Glutamatergic neuron (in vitro differentiated cells): ENCODE results near the gene MSMP. TPM values are rescaled to one million over a fixed set of nuclear protein-coding genes. Genes with fewer than 3 reads are reported as not detected.

ENCODE experiments used
- DNase-seq: peaks from one replicate; pipeline ENCODE4 v3.0.0; 2022
- H3K27ac Mint-ChIP-seq: one replicate; pipeline ENCODE4 v1.8.0; 2020; ENCODE audit warnings: mild to moderate bottlenecking, mixed read lengths, inconsistent platforms; ENCODE audit not compliant: unreplicated experiment
- H3K27me3 Mint-ChIP-seq: one replicate; pipeline ENCODE4 v1.8.0; 2020; ENCODE audit warnings: mild to moderate bottlenecking, moderate library complexity, mixed read lengths, inconsistent platforms; ENCODE audit not compliant: unreplicated experiment
- H3K36me3 Mint-ChIP-seq: one replicate; pipeline ENCODE4 v1.8.0; 2020; ENCODE audit warnings: mild to moderate bottlenecking, mixed read lengths, inconsistent platforms; ENCODE audit not compliant: unreplicated experiment
- H3K4me1 Mint-ChIP-seq: one replicate; pipeline ENCODE4 v1.8.0; 2020; ENCODE audit warnings: mild to moderate bottlenecking, low read depth, mixed read lengths, inconsistent platforms; ENCODE audit not compliant: unreplicated experiment
- H3K4me3 Mint-ChIP-seq: one replicate; pipeline ENCODE4 v1.8.0; 2020; ENCODE audit warnings: mild to moderate bottlenecking, mixed read lengths, inconsistent platforms; ENCODE audit not compliant: unreplicated experiment
- H3K9me3 Mint-ChIP-seq: one replicate; pipeline ENCODE4 v1.8.0; 2020; ENCODE audit warnings: mild to moderate bottlenecking, moderate library complexity, mixed read lengths, inconsistent platforms; ENCODE audit not compliant: unreplicated experiment
- CTCF ChIP-seq: fragments of 200-600 bp; sonication (generic); IDR thresholded peaks from one replicate; pipeline ENCODE4 v1.5.0; 2021; ENCODE audit not compliant: partially characterized antibody, unreplicated experiment
- total RNA-seq: library from RNA; stranded (reverse); fragmentation: NEBNext Ultra II Directional; extraction: Animal tissue kit (Norgen Biotek cat#: 25700); gene quantifications from one replicate; pipeline ENCODE4 v1.2.1, GENCODE V29; 2021; ENCODE audit not compliant: unreplicated experiment

The MSMP gene
- total RNA-seq, 1 donor from 2014 or later, result not detected

GRCh38 chr9:35767458-35767857, 13.4 kb upstream of the MSMP start:
- no peaks in the 10 kb centered on the region for H3K4me1 Mint-ChIP-seq
- no peak overlapping the region for H3K27ac Mint-ChIP-seq
- no peak for TF ChIP-seq CTCF
- no peaks in the 10 kb centered on the region for H3K9me3 Mint-ChIP-seq
- no peaks in the 10 kb centered on the region for H3K36me3 Mint-ChIP-seq
- DNase-seq, result no peak
- no peak overlapping the region for H3K4me3 Mint-ChIP-seq
- no peaks in the 10 kb centered on the region for H3K27me3 Mint-ChIP-seq

DNA sequence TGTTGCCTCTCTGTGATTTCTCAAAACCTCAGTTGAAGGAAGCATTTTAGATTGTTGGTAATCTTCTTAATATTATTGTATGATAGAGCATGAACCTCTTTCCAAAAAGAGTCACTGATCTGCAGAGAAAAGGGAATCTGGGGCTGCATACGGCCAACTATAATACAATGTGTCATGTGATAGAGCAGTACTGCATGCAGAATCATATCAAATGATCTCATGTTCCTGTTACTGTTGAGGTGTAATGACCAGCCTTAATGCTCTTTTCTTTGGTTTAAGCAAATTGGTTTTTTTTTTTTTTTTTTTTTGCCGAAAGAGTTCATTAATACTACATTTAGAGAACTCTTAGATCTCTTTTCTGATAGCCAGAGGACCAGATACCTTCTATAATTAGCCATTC, 12.9 kb upstream of the MSMP start:
- H3K4me1 Mint-ChIP-seq, result no peaks in the 10 kb centered on the region
- H3K36me3 Mint-ChIP-seq, result no peaks in the 10 kb centered on the region
- H3K4me3 Mint-ChIP-seq, result no peak overlapping the region
- no peaks in the 10 kb centered on the region for H3K9me3 Mint-ChIP-seq
- no peak overlapping the region for H3K27ac Mint-ChIP-seq
- DNase-seq, result no peak
- TF ChIP-seq CTCF, result no peak
- no peaks in the 10 kb centered on the region for H3K27me3 Mint-ChIP-seq

DNA sequence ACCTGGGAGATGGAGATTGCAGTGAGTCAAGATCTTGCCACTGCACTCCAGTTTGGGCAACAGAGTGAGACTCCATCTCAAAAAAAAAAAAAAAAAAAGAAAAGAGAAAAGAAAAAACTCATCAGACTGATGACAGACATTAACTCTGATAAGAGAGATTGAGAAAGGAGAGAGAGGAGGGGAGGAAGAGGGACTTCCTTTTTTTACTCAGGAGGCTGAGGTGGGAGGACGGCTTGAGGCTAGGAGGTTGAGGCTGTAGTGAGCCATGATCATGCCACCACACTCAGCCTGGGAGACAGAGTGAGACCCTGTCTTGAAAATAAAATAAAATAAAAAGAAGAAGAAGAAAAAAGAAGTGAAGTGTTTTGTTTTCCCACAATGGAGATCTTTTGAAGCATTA, 9.7 kb upstream of the MSMP start:
- TF ChIP-seq CTCF, result no peak
- Mint-ChIP-seq H3K36me3 (no peaks in the 10 kb centered on the region), H3K4me3 (no peak overlapping the region), H3K27me3 (no peaks in the 10 kb centered on the region), H3K4me1 (peaks cover 3% of the 10 kb centered on the region), H3K27ac (no peak overlapping the region), H3K9me3 (peaks cover 2% of the 10 kb centered on the region)
- no peak for DNase-seq

GRCh38 chr9:35763181-35763580, 9.1 kb upstream of the MSMP start:
- peaks cover 4% of the 10 kb centered on the region for H3K9me3 Mint-ChIP-seq
- DNase-seq, result no peak
- H3K36me3 Mint-ChIP-seq, result no peaks in the 10 kb centered on the region
- H3K27ac Mint-ChIP-seq, result no peak overlapping the region
- H3K4me3 Mint-ChIP-seq, result no peak overlapping the region
- H3K27me3 Mint-ChIP-seq, result no peaks in the 10 kb centered on the region
- no peak for TF ChIP-seq CTCF
- peaks cover 3% of the 10 kb centered on the region for H3K4me1 Mint-ChIP-seq

DNA sequence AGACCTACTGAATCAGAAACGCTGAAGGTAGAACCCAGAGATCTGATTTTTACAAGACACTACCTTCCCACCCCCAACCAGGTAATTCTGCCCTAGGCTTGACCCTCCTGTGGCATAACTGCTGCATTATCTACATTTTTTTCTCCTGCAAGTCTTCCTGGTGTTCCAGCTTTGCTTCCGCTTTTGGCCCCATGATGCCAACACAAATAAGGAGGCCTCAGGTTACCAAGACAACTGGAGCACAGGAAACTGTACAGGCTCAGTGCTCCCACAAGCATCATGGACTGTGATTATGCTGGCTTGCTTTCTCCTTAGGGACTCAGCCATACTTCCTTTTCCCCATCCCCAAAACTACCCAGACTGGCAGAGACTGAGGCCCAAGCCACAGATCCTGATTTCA, 6.6 kb upstream of the MSMP start:
- Mint-ChIP-seq H3K9me3 (peaks cover 13% of the 10 kb centered on the region), H3K36me3 (peaks cover 4% of the 10 kb centered on the region), H3K27ac (no peak overlapping the region), H3K4me1 (peaks cover 8% of the 10 kb centered on the region), H3K4me3 (no peak overlapping the region), H3K27me3 (peaks cover 6% of the 10 kb centered on the region)
- DNase-seq, result no peak
- TF ChIP-seq CTCF, result no peak
